ENCODE data around the gene EZR.

EZR gene

GRCh38 chr6:158850807-158851115 is 31.6 kb upstream of the EZR start:
- Histone ChIP-seq H3K4me2 (ENCODE audit: low read length) (no peak overlapping the region), H3K27me3 (ENCODE audit: control insufficient read depth, insufficient read depth, low read length) (no peaks in the 10 kb centered on the region), H3K79me2 (no peaks in the 10 kb centered on the region), H3K9me3 (ENCODE audit: control insufficient read depth, low read length) (no peaks in the 10 kb centered on the region), H3K4me1 (peaks cover 34% of the 10 kb centered on the region), H2AFZ (no peak overlapping the region), H3K27ac (peak overlapping the region; percentile 70), H3K36me3 (ENCODE audit: control insufficient read depth, insufficient read depth, low read length) (no peaks in the 10 kb centered on the region), H3K4me3 (ENCODE audit: low read depth, low read length) (peak overlapping the region; percentile 1), H3K9ac (no peak overlapping the region)
- TF ChIP-seq CTCF (IDR thresholded peaks at IDR 0.05) = no peak

GRCh38 chr6:158849899-158850806 is 31.0 kb upstream of the EZR start:
- Histone ChIP-seq H3K4me3 (ENCODE audit: low read depth, low read length) (peak overlapping the region; percentile 1), H3K9ac (no peak overlapping the region)

GRCh38 chr6:158848490-158848895 is 29.3 kb upstream of the EZR start:
- no peak for TF ChIP-seq CTCF (IDR thresholded peaks at IDR 0.05)
- no peak overlapping the region for H3K27ac ChIP-seq
- H3K9me3 ChIP-seq (ENCODE audit: control insufficient read depth, low read length) = no peaks in the 10 kb centered on the region

More at GRCh38 chr6:158849899-158850806, 31.0 kb upstream of the EZR start:
- H3K4me1 ChIP-seq = peaks cover 34% of the 10 kb centered on the region
- peak overlapping the region; percentile 67 for H2AFZ ChIP-seq
- no peaks in the 10 kb centered on the region for H3K27me3 ChIP-seq (ENCODE audit: control insufficient read depth, insufficient read depth, low read length)
- no peak for TF ChIP-seq CTCF (IDR thresholded peaks at IDR 0.05)
- peak overlapping the region; percentile 33 for H3K4me2 ChIP-seq (ENCODE audit: low read length)
- no peaks in the 10 kb centered on the region for H3K9me3 ChIP-seq (ENCODE audit: control insufficient read depth, low read length)
- no peaks in the 10 kb centered on the region for H3K36me3 ChIP-seq (ENCODE audit: control insufficient read depth, insufficient read depth, low read length)
- no peaks in the 10 kb centered on the region for H3K79me2 ChIP-seq
- peak overlapping the region; percentile 70 for H3K27ac ChIP-seq

GRCh38 chr6:158847786-158848185 is 28.6 kb upstream of the EZR start:
- no peak overlapping the region for H3K27ac ChIP-seq
- H3K9me3 ChIP-seq (ENCODE audit: control insufficient read depth, low read length) = no peaks in the 10 kb centered on the region
- no peaks in the 10 kb centered on the region for H3K27me3 ChIP-seq (ENCODE audit: control insufficient read depth, insufficient read depth, low read length)
- H3K9ac ChIP-seq = no peak overlapping the region
- peak overlapping the region; percentile 30 for H2AFZ ChIP-seq
- H3K36me3 ChIP-seq (ENCODE audit: control insufficient read depth, insufficient read depth, low read length) = no peaks in the 10 kb centered on the region
- no peak overlapping the region for H3K4me3 ChIP-seq (ENCODE audit: low read depth, low read length)
- peaks cover 27% of the 10 kb centered on the region for H3K4me1 ChIP-seq
- H3K4me2 ChIP-seq (ENCODE audit: low read length) = no peak overlapping the region
- TF ChIP-seq CTCF (IDR thresholded peaks at IDR 0.05) = no peak
- no peaks in the 10 kb centered on the region for H3K79me2 ChIP-seq

More at GRCh38 chr6:158848490-158848895, 29.3 kb upstream of the EZR start:
- H3K4me1 ChIP-seq = peaks cover 34% of the 10 kb centered on the region
- no peaks in the 10 kb centered on the region for H3K27me3 ChIP-seq (ENCODE audit: control insufficient read depth, insufficient read depth, low read length)
- H3K4me2 ChIP-seq (ENCODE audit: low read length) = no peak overlapping the region
- H3K4me3 ChIP-seq (ENCODE audit: low read depth, low read length) = no peak overlapping the region
- H3K9ac ChIP-seq = no peak overlapping the region
- no peaks in the 10 kb centered on the region for H3K36me3 ChIP-seq (ENCODE audit: control insufficient read depth, insufficient read depth, low read length)
- no peak overlapping the region for H2AFZ ChIP-seq
- H3K79me2 ChIP-seq = no peaks in the 10 kb centered on the region
